ENCODE results near the gene AACS. TPM values are rescaled to one million over a fixed set of nuclear protein-coding genes. Genes with fewer than 3 reads are reported as not detected.

Gene AACS
- total and polyA plus RNA-seq, 2 of the 8 experiments (the other 6 are each of a cell fraction or from before 2014, with no cell fraction given): 51.9 to 52.4 TPM

GRCh38 chr12:125065919-125066570 lies 810 bp downstream of the AACS start:
- Histone ChIP-seq H3K79me2 (ENCODE audit: control insufficient read depth in 1 of 2, insufficient read depth in 2 of 2, low read length in 2 of 2) (peaks cover 3 to 45% of the 10 kb centered on the region in 2 experiments; a peak in 3 of 4 replicates), H3K9me3 (ENCODE audit: insufficient read depth in 2 of 2, low read depth in 1 of 2, low read length in 1 of 2) (peaks cover 2 to 4% of the 10 kb centered on the region in 2 experiments; a peak in 2 of 4 replicates), H4K20me1 (replicated peaks in 1 of 2; ENCODE audit: control insufficient read depth in 1 of 2, insufficient read depth in 2 of 2, low read length in 2 of 2) (peaks cover 15 to 17% of the 10 kb centered on the region in 2 experiments), H2BK20ac (ENCODE audit: low read length) (no peak overlapping the region), H3K23ac (ENCODE audit: insufficient read length) (no peak overlapping the region), H3K27ac (ENCODE audit: low read depth, low read length) (no peak overlapping the region), H2BK15ac (ENCODE audit: low read length) (peak overlapping the region; percentile 72; the same call in 1 of the 2 replicates), H2BK120ac (replicated peaks; ENCODE audit: low read depth, low read length) (no peak overlapping the region), H3K4ac (replicated peaks; ENCODE audit: insufficient read length, low read depth, low read length) (no peak overlapping the region), H4K8ac (ENCODE audit: extremely low read depth, insufficient read depth, low read length) (peak overlapping the region; percentile 82; the same call in 1 of the 2 replicates), H2AK5ac (ENCODE audit: low read depth, low read length) (peak overlapping the region; percentile 19; the same call in 1 of the 2 replicates), H3K4me3 (ENCODE audit: extremely low read depth in 1 of 4, insufficient read depth in 2 of 4, low read depth in 3 of 4, low read length in 4 of 4) (peak overlapping the region; percentile 60 to 97 (median 76)), H3K79me1 (ENCODE audit: low read depth, low read length) (peaks cover 13% of the 10 kb centered on the region), H3K27me3 (replicated peaks in 1 of 4; ENCODE audit: control insufficient read depth in 3 of 4, extremely low read depth in 1 of 4, insufficient read depth in 3 of 4, low read length in 3 of 4) (no peaks in the 10 kb centered on the region), H3K14ac (ENCODE audit: insufficient read length) (no peak overlapping the region), H3K4me1 (replicated peaks in 1 of 4; ENCODE audit: control insufficient read depth in 3 of 4, insufficient read depth in 4 of 4, low read length in 3 of 4) (peaks cover 6 to 23% (median 11%) of the 10 kb centered on the region in 4 experiments), H3K23me2 (ENCODE audit: low read depth, low read length) (peaks cover 10% of the 10 kb centered on the region), H3K4me2 (ENCODE audit: insufficient read depth in 1 of 2, low read depth in 2 of 2, low read length in 2 of 2) (peak overlapping the region; percentile 77 to 87), H3K9ac (replicated peaks in 1 of 4; ENCODE audit: extremely low read depth in 1 of 4, low read depth in 3 of 4, low read length in 3 of 4) (peak overlapping the region; percentile 44 to 81 (median 47)), H3K18ac (ENCODE audit: extremely low read depth, low read length) (no peak overlapping the region; the same call in 1 of the 2 replicates), H2BK12ac (ENCODE audit: low read depth, low read length) (0 out of 2 replicates have a peak overlapping the region, but pooled peaks have one; percentile 27), H4K91ac (replicated peaks; ENCODE audit: insufficient read length, low read length) (peak overlapping the region; percentile 17), H4K5ac (ENCODE audit: insufficient read length, low read depth, low read length) (peak overlapping the region; percentile 63), H2AFZ (ENCODE audit: low read length) (no peak overlapping the region), H3K56ac (replicated peaks; ENCODE audit: insufficient read length, low read depth, low read length) (no peak overlapping the region), H3K36me3 (ENCODE audit: control insufficient read depth in 2 of 4, insufficient read depth in 4 of 4, low read length in 3 of 4) (no peaks in the 10 kb centered on the region; a peak in 1 of 8 replicates), H2BK5ac (ENCODE audit: low read depth, low read length) (peak overlapping the region; percentile 60)
- DNase-seq (ENCODE audit: low read depth in 1 of 2, low spot score in 2 of 2) (no peak), FAIRE-seq (no peak)
- WGBS, 2 experiments (ENCODE audit: extremely low coverage in 1 of 2, insufficient coverage in 1 of 2, insufficient read length in 1 of 2, insufficient replicate concordance in 2 of 2, low coverage in 1 of 2, low lambda C conversion rate in 2 of 2, missing lambda C conversion rate in 1 of 2): 42% methylated on average over 17 of the region's 18 CpGs; no CpG with 5 or more reads in 1 of the 2 experiments
- ChIA-PET CTCF (ENCODE audit: partially characterized antibody) (interaction anchor here (0.7 to 0.8 kb wide), 2 partner anchors 113 to 788 kb away, joined by 3 to 4 read pairs; no protein-coding TSS in a partner anchor), POLR2A (ENCODE audit: partially characterized antibody) (interaction anchor here (0.7 to 3.5 kb wide), 4 partner anchors 10 to 325 kb away, joined by 3 to 32 read pairs (median 4); no protein-coding TSS in a partner anchor)
- TF ChIP-seq SUZ12 (IDR thresholded peaks at IDR 0.05; ENCODE audit: low read length): peak; percentile 35; the same call in 1 of the 2 replicates
- 0 out of 2 replicates have a peak, but pooled peaks have one; percentile 4 for TF ChIP-seq MAX (IDR thresholded peaks at IDR 0.05)
- no peak for TF ChIP-seq CHD1 (IDR thresholded peaks at IDR 0.05; ENCODE audit: low read depth, low read length)

All from H1 (cell line).